Measurements from ENCODE around the gene RPL21.
"Not testable (repeated sequence)": the region's sequence is repeated elsewhere in the genome, so short reads cannot be mapped to it uniquely, and the experiment has no call there.

RPL21 gene

GRCh38 chr13:27293076-27293691 is 41.8 kb downstream of the RPL21 start:
- Mint-ChIP-seq H3K27me3 (no peaks in the 10 kb centered on the region), H3K36me3 (no peaks in the 10 kb centered on the region), H3K9me3 (no peaks in the 10 kb centered on the region), H3K4me1 (peaks cover 35% of the 10 kb centered on the region), H3K27ac (peak overlapping the region; percentile 81), H3K4me3 (peak overlapping the region; percentile 8)

GRCh38 chr13:27293873-27294515 is 42.6 kb downstream of the RPL21 start:
- H3K9me3 Mint-ChIP-seq: no peaks in the 10 kb centered on the region
- H3K27ac Mint-ChIP-seq: peak overlapping the region; percentile 32
- H3K4me3 Mint-ChIP-seq: peak overlapping the region; percentile 8
- H3K4me1 Mint-ChIP-seq: peaks cover 36% of the 10 kb centered on the region
- H3K27me3 Mint-ChIP-seq: no peaks in the 10 kb centered on the region
- H3K36me3 Mint-ChIP-seq: no peaks in the 10 kb centered on the region

- H3K4me3 Mint-ChIP-seq: no peak overlapping the region
- no peaks in the 10 kb centered on the region for H3K36me3 Mint-ChIP-seq
- no peaks in the 10 kb centered on the region for H3K9me3 Mint-ChIP-seq
- H3K27ac Mint-ChIP-seq: peak overlapping the region; percentile 25
- peaks cover 1% of the 10 kb centered on the region for H3K27me3 Mint-ChIP-seq
- peaks cover 36% of the 10 kb centered on the region for H3K4me1 Mint-ChIP-seq
Measured at GRCh38 chr13:27295096-27295495, 43.7 kb downstream of the RPL21 start.

GRCh38 chr13:27295660-27296059 is 44.3 kb downstream of the RPL21 start:
- Mint-ChIP-seq H3K36me3 (no peaks in the 10 kb centered on the region), H3K27me3 (peaks cover 1% of the 10 kb centered on the region), H3K4me1 (peaks cover 36% of the 10 kb centered on the region), H3K27ac (no peak overlapping the region), H3K4me3 (no peak overlapping the region), H3K9me3 (no peaks in the 10 kb centered on the region)

- H3K4me1 Mint-ChIP-seq: peaks cover 36% of the 10 kb centered on the region
- H3K27me3 Mint-ChIP-seq: peaks cover 1% of the 10 kb centered on the region
- no peak overlapping the region for H3K27ac Mint-ChIP-seq
- H3K36me3 Mint-ChIP-seq: no peaks in the 10 kb centered on the region
- H3K9me3 Mint-ChIP-seq: no peaks in the 10 kb centered on the region
- no peak overlapping the region for H3K4me3 Mint-ChIP-seq
Measured at GRCh38 chr13:27296496-27296895, 45.1 kb downstream of the RPL21 start.

GRCh38 chr13:27298849-27299248 is 47.5 kb downstream of the RPL21 start:
- Mint-ChIP-seq H3K36me3 (no peaks in the 10 kb centered on the region), H3K9me3 (no peaks in the 10 kb centered on the region), H3K27ac (no peak overlapping the region), H3K4me3 (no peak overlapping the region), H3K27me3 (peaks cover 1% of the 10 kb centered on the region), H3K4me1 (peaks cover 41% of the 10 kb centered on the region)

- not testable (repeated sequence) for H3K27me3 Mint-ChIP-seq
Measured at GRCh38 chr13:27300406-27300805, 49.0 kb downstream of the RPL21 start.

GRCh38 chr13:27300941-27301586 is 49.7 kb downstream of the RPL21 start:
- Mint-ChIP-seq H3K27me3 (peaks cover 1% of the 10 kb centered on the region), H3K4me1 (peaks cover 30% of the 10 kb centered on the region), H3K36me3 (no peaks in the 10 kb centered on the region), H3K27ac (no peak overlapping the region), H3K4me3 (no peak overlapping the region), H3K9me3 (no peaks in the 10 kb centered on the region)

More at GRCh38 chr13:27300406-27300805, 49.0 kb downstream of the RPL21 start:
- not testable (repeated sequence) for H3K36me3 Mint-ChIP-seq, H3K27ac Mint-ChIP-seq, H3K4me3 Mint-ChIP-seq, H3K9me3 Mint-ChIP-seq
- peaks cover 26% of the 10 kb centered on the region for H3K4me1 Mint-ChIP-seq

GRCh38 chr13:27302643-27303262 is 51.4 kb downstream of the RPL21 start:
- H3K36me3 Mint-ChIP-seq: no peaks in the 10 kb centered on the region
- H3K4me3 Mint-ChIP-seq: peak overlapping the region; percentile 23
- H3K27me3 Mint-ChIP-seq: peaks cover 1% of the 10 kb centered on the region
- peak overlapping the region; percentile 52 for H3K27ac Mint-ChIP-seq
- H3K4me1 Mint-ChIP-seq: peaks cover 38% of the 10 kb centered on the region
- H3K9me3 Mint-ChIP-seq: no peaks in the 10 kb centered on the region

- Mint-ChIP-seq H3K27me3 (peaks cover 1% of the 10 kb centered on the region), H3K27ac (no peak overlapping the region), H3K4me3 (no peak overlapping the region), H3K9me3 (no peaks in the 10 kb centered on the region), H3K4me1 (peaks cover 39% of the 10 kb centered on the region), H3K36me3 (no peaks in the 10 kb centered on the region)
Measured at GRCh38 chr13:27304099-27304498, 52.7 kb downstream of the RPL21 start.

GRCh38 chr13:27304611-27305010 is 53.3 kb downstream of the RPL21 start:
- H3K36me3 Mint-ChIP-seq: no peaks in the 10 kb centered on the region
- H3K4me1 Mint-ChIP-seq: peaks cover 42% of the 10 kb centered on the region
- no peak overlapping the region for H3K27ac Mint-ChIP-seq
- H3K27me3 Mint-ChIP-seq: no peaks in the 10 kb centered on the region
- no peaks in the 10 kb centered on the region for H3K9me3 Mint-ChIP-seq
- H3K4me3 Mint-ChIP-seq: no peak overlapping the region
